GM19438 (cell line): Measurements from ENCODE around the gene ZBTB20.

Experiments
- ATAC-seq: cut with Tn5 transposase; IDR thresholded peaks from one replicate; pipeline ENCODE4 v1.9.1; 2021; ENCODE audit warnings: low read depth; ENCODE audit not compliant: unreplicated experiment

Gene ZBTB20

DNA sequence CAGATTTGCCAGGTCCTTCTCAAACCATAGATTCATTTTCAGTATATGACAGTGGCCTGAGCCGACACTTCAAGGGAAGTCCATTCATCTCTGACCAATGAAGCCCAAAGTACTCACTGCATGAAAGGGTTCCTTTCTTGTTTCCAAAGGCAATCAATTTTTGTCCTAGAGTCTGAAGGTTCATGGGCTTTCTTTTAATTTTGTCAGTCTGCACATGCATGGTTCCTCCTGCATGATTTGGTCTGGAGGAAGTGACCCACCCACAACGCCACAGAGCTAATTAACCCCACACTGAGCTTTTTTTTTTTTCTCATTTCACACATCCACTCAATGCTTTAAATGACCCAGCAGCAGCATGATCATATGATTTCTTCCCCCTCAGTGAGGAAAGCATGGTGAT is 636.9 kb downstream of the ZBTB20 start:
- no peak for ATAC-seq

DNA sequence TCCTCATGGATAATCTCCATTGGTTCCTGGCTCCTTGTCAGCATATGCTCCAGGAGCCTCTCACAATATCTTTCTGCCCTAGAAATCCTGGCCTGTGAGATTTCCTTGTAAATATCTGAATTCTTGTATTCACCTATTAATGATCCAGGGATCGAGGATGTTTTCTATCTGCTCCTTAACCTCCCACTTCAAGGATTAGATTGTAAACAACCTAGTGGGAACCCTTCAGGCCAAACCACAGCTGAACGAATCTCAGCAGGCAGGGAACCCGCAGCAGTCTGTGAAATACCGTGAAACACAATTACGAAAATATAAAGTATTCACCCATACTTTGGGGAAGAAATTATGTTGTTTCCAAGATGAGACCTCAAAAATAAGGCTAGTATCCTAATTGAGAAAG is 637.3 kb downstream of the ZBTB20 start:
- no peak for ATAC-seq

DNA sequence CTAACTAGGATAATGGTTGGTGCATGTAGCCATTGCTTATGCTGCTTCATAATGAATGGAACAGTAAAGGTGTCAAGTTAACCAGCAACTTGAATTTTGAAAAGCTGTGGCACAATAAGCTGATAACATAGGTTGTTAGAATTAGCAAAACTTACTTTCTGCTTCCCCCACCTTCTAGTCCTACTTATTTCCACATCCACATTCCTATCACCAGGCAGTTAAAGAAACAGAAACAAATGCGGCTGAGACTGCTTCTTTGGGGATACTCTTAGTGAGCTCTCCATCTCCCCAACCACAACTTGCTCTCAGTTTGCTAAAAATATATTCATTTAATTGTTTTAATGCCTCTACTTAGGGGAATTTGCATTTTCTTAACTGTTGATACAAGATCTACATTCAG is 638.1 kb downstream of the ZBTB20 start:
- ATAC-seq, result no peak

GRCh38 chr3:114508208-114508607 is 638.9 kb downstream of the ZBTB20 start:
- ATAC-seq, result no peak

DNA sequence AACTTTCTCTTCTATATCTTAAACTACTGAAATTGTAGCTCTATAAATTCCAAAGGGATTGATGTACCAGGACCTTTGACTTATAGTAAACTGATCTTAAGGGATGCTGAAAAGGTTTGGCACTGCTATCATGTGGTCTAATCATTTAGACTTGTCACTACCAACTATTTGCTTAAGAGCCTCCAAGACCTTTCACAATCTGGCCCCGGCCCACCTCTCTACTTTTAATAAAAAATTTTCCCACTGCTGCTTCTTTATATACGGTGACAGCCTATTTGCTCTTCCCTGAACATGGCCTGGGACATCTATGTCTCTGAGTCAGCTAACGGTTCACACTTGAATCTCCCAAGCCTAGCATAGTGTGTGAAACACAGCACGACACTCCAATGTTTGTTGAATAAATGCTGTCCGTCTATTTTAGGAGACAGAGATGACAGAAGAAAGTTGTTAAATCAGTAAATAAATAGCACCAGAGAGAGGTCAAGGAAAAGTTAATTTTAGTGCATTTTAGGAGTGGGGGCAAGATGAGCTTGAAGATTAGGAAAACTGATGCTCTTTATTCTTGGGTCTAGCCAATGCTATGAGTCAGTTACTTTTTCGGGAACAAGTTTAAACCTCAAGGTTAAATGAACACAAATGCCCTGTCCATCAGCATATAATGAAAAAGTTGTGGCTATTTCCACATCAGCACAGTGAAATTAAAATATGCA is 640.3 kb downstream of the ZBTB20 start:
- ATAC-seq, result no peak

DNA sequence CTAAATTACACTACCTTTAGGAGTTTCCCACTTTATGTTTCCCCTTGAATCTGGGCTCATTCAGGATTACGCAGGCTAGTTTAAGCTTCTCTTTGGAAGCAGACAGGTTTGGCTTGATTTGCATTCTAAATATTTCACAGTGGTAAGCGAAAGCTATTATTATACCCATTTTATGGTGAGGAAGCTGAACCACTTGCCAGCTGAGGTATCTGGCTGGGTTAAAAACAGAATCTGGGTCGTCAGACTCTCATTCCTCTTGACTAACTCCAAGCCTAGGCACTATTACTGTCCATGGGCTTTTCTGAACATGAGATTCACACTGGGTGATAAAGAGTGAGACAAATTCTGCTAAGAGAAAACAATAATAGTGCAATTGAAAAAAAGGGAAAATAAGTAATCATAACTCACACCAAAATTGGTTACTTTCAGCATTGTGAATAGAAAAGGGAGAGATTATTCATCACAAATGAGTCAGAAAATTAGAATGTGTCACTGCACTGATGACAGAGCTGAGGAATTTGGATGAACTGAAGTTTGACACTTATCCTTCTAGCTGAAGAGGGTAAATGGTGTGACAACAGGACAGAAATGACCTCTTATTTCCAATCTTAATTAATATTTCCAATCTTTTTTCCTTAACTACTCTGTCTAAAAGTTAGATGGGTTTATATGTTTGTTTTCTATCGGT is 642.0 kb downstream of the ZBTB20 start:
- no peak for ATAC-seq

- ATAC-seq, result no peak
These were observed 644.9 kb downstream of the ZBTB20 start for GRCh38 chr3:114502204-114502603.

DNA sequence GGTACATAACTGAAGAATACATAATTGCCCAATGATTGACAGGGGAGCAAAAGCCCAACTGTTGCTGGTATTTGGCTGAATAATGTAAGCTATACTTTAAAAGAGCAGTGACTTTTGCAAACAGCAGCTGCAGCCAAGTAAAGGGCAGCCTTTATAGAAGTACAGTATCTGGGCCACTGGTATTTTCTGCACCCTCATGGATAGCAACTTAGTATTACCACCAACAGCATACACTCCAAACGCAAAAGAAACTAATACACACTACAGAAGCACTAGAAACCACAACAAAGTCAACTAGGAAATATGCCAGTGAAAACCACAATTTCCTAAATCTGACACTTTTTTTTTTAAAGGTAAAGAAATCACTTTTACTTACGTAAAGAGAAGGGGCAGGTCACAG is 647.1 kb downstream of the ZBTB20 start:
- peak; percentile 54 for ATAC-seq

GRCh38 chr3:114498539-114499370 is 648.3 kb downstream of the ZBTB20 start:
- ATAC-seq, result no peak

- no peak for ATAC-seq
These were observed 650.2 kb downstream of the ZBTB20 start for GRCh38 chr3:114496874-114497273.

DNA sequence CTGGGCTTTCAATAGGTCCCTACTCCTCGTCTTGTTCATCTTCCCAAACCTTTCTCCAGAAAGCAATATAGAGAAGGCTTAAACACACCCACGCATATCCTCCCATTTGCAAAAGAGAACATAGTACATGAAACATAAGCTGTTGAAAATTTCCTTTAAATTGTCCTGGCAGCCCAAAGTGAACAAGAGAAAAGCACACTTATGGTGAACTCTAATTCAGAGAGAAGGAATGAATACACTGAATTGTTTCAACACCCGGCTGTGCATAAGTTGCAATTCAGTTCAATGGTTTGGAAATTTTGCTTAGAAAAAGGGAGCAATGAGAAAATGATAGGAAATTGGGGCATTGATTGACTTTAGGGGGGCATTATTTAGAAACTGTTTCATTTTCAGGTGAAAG is 650.6 kb downstream of the ZBTB20 start:
- no peak for ATAC-seq

DNA sequence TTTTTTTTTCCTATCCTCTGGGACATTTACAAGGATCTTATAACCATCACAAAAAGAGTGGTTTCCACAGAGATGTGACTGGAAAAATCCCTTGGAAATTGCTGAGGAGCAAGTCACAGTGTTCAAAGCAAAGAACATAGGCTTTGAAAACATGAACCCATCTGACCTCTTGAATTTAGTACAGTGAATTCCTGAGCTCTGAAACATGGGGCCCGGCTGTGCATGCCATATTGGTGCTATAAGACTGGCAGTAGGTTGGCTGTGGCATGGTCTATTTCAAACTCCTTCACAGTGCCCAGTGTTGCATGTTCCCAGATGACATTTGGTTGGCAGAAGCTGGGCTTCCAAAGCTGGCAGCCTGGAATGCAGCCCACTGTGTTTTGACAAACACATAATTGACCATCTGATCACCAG is 651.1 kb downstream of the ZBTB20 start:
- no peak for ATAC-seq

- ATAC-seq, result no peak
These were observed 652.6 kb downstream of the ZBTB20 start for GRCh38 chr3:114494498-114494897.

GRCh38 chr3:114490829-114491228 is 656.3 kb downstream of the ZBTB20 start:
- no peak for ATAC-seq

DNA sequence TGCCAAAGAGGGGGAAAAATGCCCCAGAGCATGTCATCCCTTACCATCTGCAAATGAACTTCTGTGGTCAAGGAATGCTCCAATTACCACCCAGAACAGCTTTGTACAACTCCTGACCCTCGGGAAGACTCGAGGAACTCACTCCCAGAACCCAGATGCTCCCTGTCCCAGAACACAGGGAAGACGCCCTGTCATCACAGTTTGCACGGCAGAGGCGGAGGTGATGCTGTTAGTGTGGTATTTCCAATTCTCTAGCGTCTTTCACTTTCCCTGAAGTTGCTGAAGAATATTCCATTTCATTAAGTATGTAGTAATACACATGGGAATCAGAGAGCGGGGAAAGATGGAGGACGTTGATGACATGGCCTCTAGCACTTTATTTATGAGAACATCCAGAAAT is 659.6 kb downstream of the ZBTB20 start:
- ATAC-seq, result no peak

- no peak for ATAC-seq
These were observed 662.2 kb downstream of the ZBTB20 start for GRCh38 chr3:114484919-114485318.

DNA sequence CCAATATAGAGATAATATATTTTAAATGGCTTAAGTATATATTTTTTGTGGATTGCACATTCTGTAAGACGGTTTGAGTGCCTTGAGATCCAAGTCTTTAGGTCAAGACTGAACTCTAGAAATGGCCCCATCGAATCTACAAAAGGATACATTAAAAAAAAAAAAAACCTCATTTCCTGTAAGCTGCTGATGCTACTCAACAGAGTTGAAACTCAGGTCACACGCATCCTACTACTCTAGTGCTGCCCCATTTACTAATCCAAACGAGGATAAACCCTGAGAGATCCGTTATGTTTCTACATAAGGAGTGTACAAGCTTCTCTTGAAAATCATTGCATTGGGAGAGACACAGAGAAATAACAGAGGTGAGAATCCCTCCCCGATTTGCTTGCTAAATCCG is 666.0 kb downstream of the ZBTB20 start:
- no peak for ATAC-seq

- ATAC-seq, result no peak
These were observed 666.6 kb downstream of the ZBTB20 start for GRCh38 chr3:114480442-114480841.

- no peak for ATAC-seq
These were observed 668.3 kb downstream of the ZBTB20 start for GRCh38 chr3:114478801-114479200.

DNA sequence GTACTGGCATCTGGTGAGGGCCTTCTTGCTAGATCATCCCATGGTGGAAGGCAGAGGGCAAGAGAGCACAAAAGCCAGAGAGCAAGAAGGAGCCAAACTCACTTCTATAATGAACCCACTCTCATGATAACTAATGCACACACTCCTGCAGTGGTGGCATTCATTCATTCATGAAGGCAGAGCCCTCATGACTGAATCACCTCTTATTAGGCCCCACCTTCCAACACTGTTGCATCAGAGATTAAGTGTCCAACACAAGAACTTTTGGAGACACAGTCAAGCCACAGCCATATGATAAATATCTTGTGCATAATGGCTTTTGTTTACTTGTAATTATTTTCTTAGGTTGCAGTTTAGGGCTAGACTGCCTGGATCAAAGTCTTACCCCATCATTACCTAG is 670.6 kb downstream of the ZBTB20 start:
- no peak for ATAC-seq

- no peak for ATAC-seq
These were observed 675.6 kb downstream of the ZBTB20 start for GRCh38 chr3:114471478-114471877.
